Mucosa of stomach (tissue), 1 donor: ENCODE measurements around the gene ST6GALNAC4.

Source experiments
- H3K27me3 ChIP-seq: one replicate; pipeline ENCODE4 v1.7.0; 2013; ENCODE audit warnings: mild to moderate bottlenecking, low read length; ENCODE audit not compliant: control insufficient read depth, insufficient read depth
- H3K36me3 ChIP-seq: one replicate; pipeline ENCODE4 v1.7.0; 2013; ENCODE audit warnings: low read length; ENCODE audit not compliant: control insufficient read depth, insufficient read depth
- H3K4me1 ChIP-seq: one replicate; pipeline ENCODE4 v1.7.0; 2013; ENCODE audit warnings: mild to moderate bottlenecking, low read length; ENCODE audit not compliant: control insufficient read depth, insufficient read depth
- H3K4me3 ChIP-seq: one replicate; pipeline ENCODE4 v1.7.0; 2013; ENCODE audit warnings: low read length
- H3K9ac ChIP-seq: one replicate; pipeline ENCODE4 v1.7.0; 2013; ENCODE audit warnings: mild to moderate bottlenecking, low read length, moderate library complexity
- H3K9me3 ChIP-seq: one replicate; pipeline ENCODE4 v1.7.0; 2013; ENCODE audit warnings: mild to moderate bottlenecking, low read length, moderate library complexity; ENCODE audit not compliant: control insufficient read depth
- donor health status: Pancreatic carcinoma.

ST6GALNAC4 gene

GRCh38 chr9:127903557-127904475 lies 13.0 kb downstream of the ST6GALNAC4 start:
- no peaks in the 10 kb centered on the region for H3K27me3 ChIP-seq
- H3K36me3 ChIP-seq, result no peaks in the 10 kb centered on the region
- H3K9me3 ChIP-seq, result no peaks in the 10 kb centered on the region
- peaks cover 39% of the 10 kb centered on the region for H3K4me1 ChIP-seq
- peak overlapping the region; percentile 38 for H3K9ac ChIP-seq
- H3K4me3 ChIP-seq, result no peak overlapping the region

GRCh38 chr9:127899128-127899943 lies 17.5 kb downstream of the ST6GALNAC4 start, which contains the start of gene ST6GALNAC6:
TSS of gene ST6GALNAC6 (minus strand) at chr9:127899603. CDS start at chr9:127897981, 1,622 bp downstream.
- peaks cover 5% of the 10 kb centered on the region for H3K36me3 ChIP-seq
- peaks cover 21% of the 10 kb centered on the region for H3K4me1 ChIP-seq
- H3K4me3 ChIP-seq, result peak within 1 kb of the TSS; percentile 56
- H3K9me3 ChIP-seq, result no peaks in the 10 kb centered on the region
- no peaks in the 10 kb centered on the region for H3K27me3 ChIP-seq
- H3K9ac ChIP-seq, result peak within 1 kb of the TSS; percentile 70

GRCh38 chr9:127898433-127899127 lies 18.3 kb downstream of the ST6GALNAC4 start:
- H3K9me3 ChIP-seq, result no peaks in the 10 kb centered on the region
- peaks cover 12% of the 10 kb centered on the region for H3K36me3 ChIP-seq
- peak overlapping the region; percentile 70 for H3K9ac ChIP-seq
- H3K27me3 ChIP-seq, result no peaks in the 10 kb centered on the region
- peaks cover 14% of the 10 kb centered on the region for H3K4me1 ChIP-seq
- peak overlapping the region; percentile 25 for H3K4me3 ChIP-seq

- Histone ChIP-seq H3K4me1 (peaks cover 10% of the 10 kb centered on the region), H3K4me3 (no peak overlapping the region), H3K9me3 (no peaks in the 10 kb centered on the region), H3K27me3 (no peaks in the 10 kb centered on the region), H3K9ac (no peak overlapping the region), H3K36me3 (peaks cover 20% of the 10 kb centered on the region)
These were observed 19.6 kb downstream of the ST6GALNAC4 start for GRCh38 chr9:127897193-127897692.

GRCh38 chr9:127896395-127897192 lies 20.2 kb downstream of the ST6GALNAC4 start:
- Histone ChIP-seq H3K9ac (no peak overlapping the region), H3K9me3 (no peaks in the 10 kb centered on the region), H3K36me3 (peaks cover 20% of the 10 kb centered on the region), H3K4me3 (no peak overlapping the region), H3K4me1 (peaks cover 10% of the 10 kb centered on the region), H3K27me3 (no peaks in the 10 kb centered on the region)

- H3K4me3 ChIP-seq, result no peak overlapping the region
- peaks cover 20% of the 10 kb centered on the region for H3K36me3 ChIP-seq
- H3K9ac ChIP-seq, result no peak overlapping the region
These were observed 21.0 kb downstream of the ST6GALNAC4 start for GRCh38 chr9:127895811-127896210.

GRCh38 chr9:127893392-127893791 lies 23.4 kb downstream of the ST6GALNAC4 start:
- no peak overlapping the region for H3K4me3 ChIP-seq
- H3K9me3 ChIP-seq, result no peaks in the 10 kb centered on the region
- H3K4me1 ChIP-seq, result no peaks in the 10 kb centered on the region
- H3K9ac ChIP-seq, result no peak overlapping the region
- no peaks in the 10 kb centered on the region for H3K27me3 ChIP-seq
- H3K36me3 ChIP-seq, result peaks cover 25% of the 10 kb centered on the region

More at GRCh38 chr9:127895811-127896210, 21.0 kb downstream of the ST6GALNAC4 start:
- Histone ChIP-seq H3K4me1 (peaks cover 10% of the 10 kb centered on the region), H3K27me3 (no peaks in the 10 kb centered on the region), H3K9me3 (no peaks in the 10 kb centered on the region)

- Histone ChIP-seq H3K4me1 (no peaks in the 10 kb centered on the region), H3K9me3 (no peaks in the 10 kb centered on the region), H3K27me3 (no peaks in the 10 kb centered on the region), H3K36me3 (peaks cover 25% of the 10 kb centered on the region), H3K4me3 (no peak overlapping the region), H3K9ac (no peak overlapping the region)
These were observed 24.0 kb downstream of the ST6GALNAC4 start for GRCh38 chr9:127892831-127893230.

GRCh38 chr9:127890053-127890452 lies 26.8 kb downstream of the ST6GALNAC4 start:
- Histone ChIP-seq H3K4me1 (peaks cover 6% of the 10 kb centered on the region), H3K36me3 (peaks cover 24% of the 10 kb centered on the region), H3K9me3 (no peaks in the 10 kb centered on the region), H3K4me3 (no peak overlapping the region), H3K9ac (no peak overlapping the region), H3K27me3 (no peaks in the 10 kb centered on the region)

- no peak overlapping the region for H3K4me3 ChIP-seq
- no peaks in the 10 kb centered on the region for H3K27me3 ChIP-seq
- no peak overlapping the region for H3K9ac ChIP-seq
- no peaks in the 10 kb centered on the region for H3K9me3 ChIP-seq
- H3K36me3 ChIP-seq, result peaks cover 5% of the 10 kb centered on the region
- H3K4me1 ChIP-seq, result peaks cover 18% of the 10 kb centered on the region
These were observed 29.0 kb downstream of the ST6GALNAC4 start for GRCh38 chr9:127887792-127888191.
